ENCODE measurements around the gene ZNF200.

DNA sequence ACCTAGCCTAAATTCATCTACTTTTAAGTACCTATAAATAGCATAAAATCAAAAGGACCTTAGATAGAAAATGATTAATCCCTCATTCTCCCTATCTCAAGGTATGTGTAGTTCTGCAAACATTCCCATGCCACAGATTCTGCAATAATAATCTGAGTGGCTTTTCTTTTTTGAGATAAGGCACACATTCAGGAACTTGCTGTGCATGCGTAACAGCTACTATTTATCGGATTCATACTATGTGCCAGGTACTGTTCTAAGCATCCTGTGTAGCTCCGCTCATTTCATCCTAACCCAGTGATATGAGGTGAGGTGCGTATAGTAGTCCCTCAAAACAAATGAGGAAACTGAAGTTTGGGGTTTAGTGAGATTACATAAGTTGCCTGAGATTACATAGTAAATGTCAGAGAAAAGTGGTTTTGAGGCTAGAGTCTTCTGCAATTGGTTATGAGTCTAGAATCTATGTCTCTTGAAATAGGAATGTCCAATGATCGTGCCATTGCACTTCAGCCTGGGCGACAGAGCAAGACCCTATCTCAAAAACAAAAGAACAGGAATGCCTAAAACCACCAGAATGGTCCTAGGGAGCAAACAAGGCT lies 46.4 kb upstream of the ZNF200 start:
- TF ChIP-seq, protein P1, sequence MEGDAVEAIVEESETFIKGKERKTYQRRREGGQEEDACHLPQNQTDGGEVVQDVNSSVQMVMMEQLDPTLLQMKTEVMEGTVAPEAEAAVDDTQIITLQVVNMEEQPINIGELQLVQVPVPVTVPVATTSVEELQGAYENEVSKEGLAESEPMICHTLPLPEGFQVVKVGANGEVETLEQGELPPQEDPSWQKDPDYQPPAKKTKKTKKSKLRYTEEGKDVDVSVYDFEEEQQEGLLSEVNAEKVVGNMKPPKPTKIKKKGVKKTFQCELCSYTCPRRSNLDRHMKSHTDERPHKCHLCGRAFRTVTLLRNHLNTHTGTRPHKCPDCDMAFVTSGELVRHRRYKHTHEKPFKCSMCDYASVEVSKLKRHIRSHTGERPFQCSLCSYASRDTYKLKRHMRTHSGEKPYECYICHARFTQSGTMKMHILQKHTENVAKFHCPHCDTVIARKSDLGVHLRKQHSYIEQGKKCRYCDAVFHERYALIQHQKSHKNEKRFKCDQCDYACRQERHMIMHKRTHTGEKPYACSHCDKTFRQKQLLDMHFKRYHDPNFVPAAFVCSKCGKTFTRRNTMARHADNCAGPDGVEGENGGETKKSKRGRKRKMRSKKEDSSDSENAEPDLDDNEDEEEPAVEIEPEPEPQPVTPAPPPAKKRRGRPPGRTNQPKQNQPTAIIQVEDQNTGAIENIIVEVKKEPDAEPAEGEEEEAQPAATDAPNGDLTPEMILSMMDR (IDR thresholded peaks at IDR 0.05; ENCODE audit: low read depth, low read length, missing input control) = no peak
- TF ChIP-seq REST (IDR thresholded peaks at IDR 0.05) (no peak), SP1 (IDR thresholded peaks at IDR 0.05) (no peak), YY1 (IDR thresholded peaks at IDR 0.05) (no peak), FOXA1 (IDR thresholded peaks at IDR 0.05) (no peak), GABPA (IDR thresholded peaks at IDR 0.05 in 1 of 2, conservative IDR thresholded peaks at IDR 0.05 in 1 of 2) (no peak)
